SK-N-SH (cell line): Measurements from ENCODE around the gene HSD11B1.

ENCODE experiments used
- CTCF ChIP-seq: fragments of 200-600 bp; sonication (generic); IDR thresholded peaks from 2 replicates; pipeline ENCODE4 v1.6.1; 2017; ENCODE audit warnings: antibody characterized with exemption, mild to moderate bottlenecking, moderate library complexity
- ELF1 ChIP-seq: IDR thresholded peaks from 2 replicates; pipeline ENCODE4 v1.4.0; 2012
- EP300 ChIP-seq, 2 experiments: IDR thresholded peaks; 2 replicates each; pipeline versions ENCODE4 v1.4.0 to v1.6.1; 2012; ENCODE audit warnings: borderline replicate concordance in 1 of 2, low read depth in 1 of 2, low read length in 1 of 2
- MAX ChIP-seq: IDR thresholded peaks from 2 replicates; pipeline ENCODE4 v1.4.0; 2012; ENCODE audit warnings: low read depth
- MXI1 ChIP-seq: IDR thresholded peaks from 2 replicates; pipeline ENCODE4 v1.6.1; 2012; ENCODE audit warnings: mild to moderate bottlenecking, low read depth, low read length, improper control_type of control experiment
- POLR2AphosphoS5 ChIP-seq: IDR thresholded peaks from 2 replicates; pipeline ENCODE4 v1.6.1; 2012; ENCODE audit warnings: low read depth, low read length
- RAD21 ChIP-seq: IDR thresholded peaks from 2 replicates; pipeline ENCODE4 v1.6.1; 2012; ENCODE audit warnings: mild to moderate bottlenecking, low read length
- REST ChIP-seq: IDR thresholded peaks from 2 replicates; pipeline ENCODE4 v1.6.1; 2012; ENCODE audit warnings: mild to moderate bottlenecking, low read depth, low read length, moderate library complexity
- RXRA ChIP-seq: IDR thresholded peaks from 2 replicates; pipeline ENCODE4 v1.4.0; 2012; ENCODE audit warnings: low read depth, mild to moderate bottlenecking, borderline replicate concordance
- TAF1 ChIP-seq: IDR thresholded peaks from 2 replicates; pipeline ENCODE4 v1.6.1; 2012; ENCODE audit warnings: low read depth, mild to moderate bottlenecking, low read length, moderate library complexity, borderline replicate concordance
- TCF12 ChIP-seq: IDR thresholded peaks from 2 replicates; pipeline ENCODE4 v1.4.0; 2012
- TEAD4 ChIP-seq: IDR thresholded peaks from 2 replicates; pipeline ENCODE4 v1.4.0; 2012; ENCODE audit warnings: mild to moderate bottlenecking, borderline replicate concordance; ENCODE audit not compliant: insufficient read depth
- ZBTB33 ChIP-seq: IDR thresholded peaks from 2 replicates; pipeline ENCODE4 v1.4.0; 2012; ENCODE audit warnings: low read depth, borderline replicate concordance

GRCh38 chr1:209736490-209737117 is 32.0 kb downstream of the HSD11B1 start:
- TF ChIP-seq CTCF (no peak), TEAD4 (no peak), REST (no peak), TAF1 (no peak), MAX (no peak), ELF1 (no peak), MXI1 (no peak), EP300 (IDR thresholded peaks at IDR 0.05; ENCODE audit: borderline replicate concordance in 1 of 2, low read depth in 1 of 2, low read length in 1 of 2) (no peak), POLR2AphosphoS5 (no peak), TCF12 (no peak), ZBTB33 (no peak), RAD21 (no peak), RXRA (no peak)
